H1 (cell line): ENCODE data around the gene NHS. TPM values are rescaled to one million over a fixed set of nuclear protein-coding genes. Genes with fewer than 3 reads are reported as not detected.

Experiments used
- CTCF ChIA-PET: fragments of 300-600 bp; sonication (Branson Sonifier 250); formaldehyde crosslinking; loops from one replicate; lab custom pipeline; 2021; ENCODE audit not compliant: partially characterized antibody; lab: Charles Lee
- POLR2A ChIA-PET: fragments of 300-600 bp; sonication (Branson Sonifier 250); formaldehyde crosslinking; loops from one replicate; lab custom pipeline; 2021; ENCODE audit warnings: inconsistent platforms; ENCODE audit not compliant: partially characterized antibody; lab: Charles Lee
- DNase-seq, 2 experiments: peaks; one replicate each; pipeline versions ENCODE4 v3.0.0 to v3.0.0-alpha.2; 2010 to 2022; ENCODE audit warnings: low spot score in 2 of 2, low read depth in 1 of 2, mixed read lengths in 1 of 2
- FAIRE-seq: peaks from 2 replicates; lab custom pipeline; 2011; peaks lifted over from hg19 to GRCh38; lab: Jason Lieb, UNC
- H2AFZ ChIP-seq: 2 replicates; pipeline ENCODE4 v1.8.1; 2012; ENCODE audit warnings: low read length, inconsistent platforms
- H2AK5ac ChIP-seq: 2 replicates; pipeline ENCODE4 v1.6.1; 2013; ENCODE audit warnings: low read depth, low read length
- H2BK120ac ChIP-seq: replicated peaks from 2 replicates; pipeline ENCODE3; 2013; ENCODE audit warnings: low read depth, low read length, inconsistent platforms
- H2BK12ac ChIP-seq: 2 replicates; pipeline ENCODE4 v1.6.1; 2013; ENCODE audit warnings: low read depth, low read length
- H2BK15ac ChIP-seq: 2 replicates; pipeline ENCODE4 v1.6.1; 2013; ENCODE audit warnings: low read length
- H2BK20ac ChIP-seq: 2 replicates; pipeline ENCODE4 v1.6.1; 2013; ENCODE audit warnings: low read length
- H2BK5ac ChIP-seq: 2 replicates; pipeline ENCODE4 v1.6.1; 2013; ENCODE audit warnings: low read depth, low read length
- H3K14ac ChIP-seq: 2 replicates; pipeline ENCODE4 v1.6.1; 2013; ENCODE audit warnings: inconsistent platforms; ENCODE audit not compliant: insufficient read length
- H3K18ac ChIP-seq: 2 replicates; pipeline ENCODE4 v1.6.1; 2013; ENCODE audit warnings: low read length; ENCODE audit errors: extremely low read depth
- H3K23ac ChIP-seq: 2 replicates; pipeline ENCODE4 v1.6.1; 2013; ENCODE audit warnings: inconsistent platforms; ENCODE audit not compliant: insufficient read length
- H3K23me2 ChIP-seq: 2 replicates; pipeline ENCODE4 v1.6.1; 2013; ENCODE audit warnings: low read depth, low read length
- H3K27ac ChIP-seq: 2 replicates; pipeline ENCODE4 v1.6.1; 2011; ENCODE audit warnings: low read depth, low read length, inconsistent platforms
- H3K27me3 ChIP-seq, 4 experiments: replicated peaks in 1 of 4; 1 replicate in 1 of 4; 2 replicates in 3 of 4; pipeline versions ENCODE4 v1.6.1 to v1.8.1; 2011 to 2013; ENCODE audit warnings: low read length in 3 of 4, mild to moderate bottlenecking in 3 of 4, inconsistent platforms in 2 of 4, mixed read lengths in 2 of 4, moderate library complexity in 1 of 4; ENCODE audit not compliant: control insufficient read depth in 3 of 4, insufficient read depth in 3 of 4; ENCODE audit errors: extremely low read depth in 1 of 4
- H3K36me3 ChIP-seq, 4 experiments: 2 replicates each; pipeline versions ENCODE4 v1.6.1 to v1.8.1; 2011 to 2013; ENCODE audit warnings: mild to moderate bottlenecking in 4 of 4, low read length in 3 of 4, moderate library complexity in 2 of 4, control low read depth in 1 of 4, inconsistent platforms in 1 of 4; ENCODE audit not compliant: insufficient read depth in 4 of 4, control insufficient read depth in 2 of 4
- H3K4ac ChIP-seq: replicated peaks from 2 replicates; pipeline ENCODE3; 2013; ENCODE audit warnings: low read length, low read depth, mixed read lengths, inconsistent platforms; ENCODE audit not compliant: insufficient read length
- H3K4me1 ChIP-seq, 4 experiments: replicated peaks in 1 of 4; 1 replicate in 1 of 4; 2 replicates in 3 of 4; pipeline versions ENCODE4 v1.6.1 to v1.8.1; 2011 to 2013; ENCODE audit warnings: low read length in 3 of 4, inconsistent platforms in 2 of 4, mixed read lengths in 1 of 4; ENCODE audit not compliant: insufficient read depth in 4 of 4, control insufficient read depth in 3 of 4
- H3K4me2 ChIP-seq, 2 experiments: 2 replicates each; pipeline versions ENCODE4 v1.6.1 to v1.8.1; 2011 to 2013; ENCODE audit warnings: low read depth in 2 of 2, low read length in 2 of 2, control low read depth in 1 of 2, inconsistent platforms in 1 of 2, mild to moderate bottlenecking in 1 of 2; ENCODE audit not compliant: insufficient read depth in 1 of 2
- H3K4me3 ChIP-seq, 4 experiments: fragments of 200-600, 300-600 bp in 1 of 4; sonication (generic), shearing (Covaris generic), sonication (Bioruptor Twin) in 1 of 4; 2 replicates each; pipeline versions ENCODE4 v1.5.1 to v1.8.1; 2011 to 2016; ENCODE audit warnings: low read length in 4 of 4, low read depth in 3 of 4, control low read depth in 2 of 4, inconsistent platforms in 2 of 4, mild to moderate bottlenecking in 2 of 4, mixed read lengths in 1 of 4, moderate library complexity in 1 of 4; ENCODE audit not compliant: insufficient read depth in 2 of 4; ENCODE audit errors: extremely low read depth in 1 of 4
- H3K56ac ChIP-seq: replicated peaks from 2 replicates; pipeline ENCODE3; 2013; ENCODE audit warnings: low read depth, mild to moderate bottlenecking, mixed read lengths, low read length, inconsistent platforms; ENCODE audit not compliant: insufficient read length
- H3K79me1 ChIP-seq: 2 replicates; pipeline ENCODE4 v1.6.1; 2013; ENCODE audit warnings: low read depth, low read length, control low read depth
- H3K79me2 ChIP-seq, 2 experiments: 2 replicates each; pipeline versions ENCODE4 v1.6.1 to v1.8.1; 2012 to 2013; ENCODE audit warnings: low read length in 2 of 2, mild to moderate bottlenecking in 2 of 2, inconsistent platforms in 1 of 2; ENCODE audit not compliant: insufficient read depth in 2 of 2, control insufficient read depth in 1 of 2
- H3K9ac ChIP-seq, 4 experiments: replicated peaks in 1 of 4; 1 replicate in 1 of 4; 2 replicates in 3 of 4; pipeline versions ENCODE4 v1.6.1 to v1.8.1; 2011 to 2013; ENCODE audit warnings: low read depth in 3 of 4, low read length in 3 of 4, control low read depth in 2 of 4, mild to moderate bottlenecking in 2 of 4, moderate library complexity in 2 of 4, inconsistent platforms in 1 of 4; ENCODE audit errors: extremely low read depth in 1 of 4
- H3K9me3 ChIP-seq, 2 experiments: 2 replicates each; pipeline versions ENCODE4 v1.6.1 to v1.8.1; 2012 to 2013; ENCODE audit warnings: mild to moderate bottlenecking in 2 of 2, moderate library complexity in 2 of 2, control low read depth in 1 of 2, inconsistent platforms in 1 of 2, low read depth in 1 of 2, low read length in 1 of 2, mixed read lengths in 1 of 2; ENCODE audit not compliant: insufficient read depth in 2 of 2
- H4K20me1 ChIP-seq, 2 experiments: replicated peaks in 1 of 2; 2 replicates each; pipeline versions ENCODE3 to v1.8.1; 2011 to 2013; ENCODE audit warnings: inconsistent platforms in 2 of 2, low read length in 2 of 2, mild to moderate bottlenecking in 1 of 2; ENCODE audit not compliant: insufficient read depth in 2 of 2, control insufficient read depth in 1 of 2
- H4K5ac ChIP-seq: 2 replicates; pipeline ENCODE4 v1.6.1; 2013; ENCODE audit warnings: low read length, low read depth, mixed read lengths, inconsistent platforms; ENCODE audit not compliant: insufficient read length
- H4K8ac ChIP-seq: 2 replicates; pipeline ENCODE4 v1.8.0; 2013; ENCODE audit warnings: mild to moderate bottlenecking, moderate library complexity, low read length, inconsistent platforms; ENCODE audit not compliant: insufficient read depth; ENCODE audit errors: extremely low read depth
- H4K91ac ChIP-seq: replicated peaks from 2 replicates; pipeline ENCODE3; 2013; ENCODE audit warnings: low read length, mixed read lengths, inconsistent platforms; ENCODE audit not compliant: insufficient read length
- ASH2L ChIP-seq: fragments of 200-600, 300-600 bp; sonication (generic); IDR thresholded peaks from one replicate; pipeline ENCODE4 v1.7.1; 2017; ENCODE audit warnings: low read length
- CBX5 ChIP-seq: fragments of 300-800, 300-1000 bp; sonication (generic); IDR thresholded peaks from 2 replicates; pipeline ENCODE4 v1.7.1; 2016; ENCODE audit warnings: antibody characterized with exemption, low read length, low read depth
- JUND ChIP-seq: IDR thresholded peaks from 2 replicates; pipeline ENCODE4 v1.6.1; 2011; ENCODE audit warnings: mild to moderate bottlenecking, improper control_type of control experiment, low read length
- NRF1 ChIP-seq: IDR thresholded peaks from 2 replicates; pipeline ENCODE4 v1.6.1; 2011; ENCODE audit warnings: mild to moderate bottlenecking, low read depth, low read length, improper control_type of control experiment
- RAD21 ChIP-seq, 2 experiments: IDR thresholded peaks in 1 of 2; conservative IDR thresholded peaks in 1 of 2; 2 replicates each; pipeline ENCODE4 v1.6.1; 2011; ENCODE audit warnings: low read depth in 2 of 2, low read length in 2 of 2, improper control_type of control experiment in 1 of 2, inconsistent platforms in 1 of 2, mild to moderate bottlenecking in 1 of 2, moderate library complexity in 1 of 2
- SIRT6 ChIP-seq: IDR thresholded peaks from one replicate; pipeline ENCODE4 v1.7.1; 2012; ENCODE audit warnings: low read length, inconsistent platforms
- WGBS, 2 experiments: shearing (Covaris generic) in 1 of 2; methylation state at CpG; one replicate each; pipeline versions ENCODE4 v1.1.6 to v1.1.7; 2013 to 2015; ENCODE audit warnings: low lambda C conversion rate in 2 of 2, mixed read lengths in 2 of 2, inconsistent platforms in 1 of 2, low coverage in 1 of 2, missing lambda C conversion rate in 1 of 2; ENCODE audit not compliant: insufficient replicate concordance in 2 of 2, insufficient coverage in 1 of 2, insufficient read length in 1 of 2; ENCODE audit errors: extremely low coverage in 1 of 2, missing lambda C conversion rate in 1 of 2; 5-methylcytosine and 5-hydroxymethylcytosine counted together
- polyA plus RNA-seq, 7 experiments: library from polyadenylated mRNA; depleted of rRNA in 3 of 7; stranded (reverse) in 5 of 7; unstranded in 2 of 7; fragments of >200 nt in 5 of 7; fragments of 200-250 nt in 2 of 7; gene quantifications; 1 replicate in 5 of 7; 2 replicates in 1 of 7; 4 replicates in 1 of 7; pipeline versions ENCODE4 v1.2.1 to v1.2.3, GENCODE V29; 2011 to 2013; ENCODE audit warnings: missing spikeins in 2 of 7, mixed read lengths in 2 of 7
- total RNA-seq: library from RNA; stranded (reverse); fragmentation: NEBNext Ultra II Directional; extraction: Animal tissue kit (Norgen Biotek cat#: 25700); gene quantifications from 2 replicates; pipeline ENCODE4 v1.2.1, GENCODE V29; 2021

NHS gene
- total and polyA plus RNA-seq, 2 of the 8 experiments (the other 6 are each of a cell fraction or from before 2014, with no cell fraction given): 2.2 to 6.7 TPM

GRCh38 chrX:17563076-17563475 is 188.1 kb downstream of the NHS start:
- no peak overlapping the region for H3K23ac ChIP-seq
- no peak overlapping the region for H3K18ac ChIP-seq
- H4K91ac ChIP-seq: no peak overlapping the region
- no peak overlapping the region for H4K8ac ChIP-seq
- H3K4me3 ChIP-seq: no peak overlapping the region
- WGBS, 2 experiments: 91% methylated on average over 2 of the region's 2 CpGs; no CpG with 5 or more reads in 1 of the 2 experiments
- ChIA-PET CTCF (interaction anchor here (0.9 kb wide), 2 partner anchors 17 to 33 kb away, joined by 3 read pairs; no protein-coding TSS in a partner anchor), POLR2A (no interaction called here)
- H2BK15ac ChIP-seq: no peak overlapping the region
- H3K9me3 ChIP-seq: no peaks in the 10 kb centered on the region
- H3K14ac ChIP-seq: no peak overlapping the region
- TF ChIP-seq RAD21 (IDR thresholded peaks at IDR 0.05 in 1 of 2, conservative IDR thresholded peaks at IDR 0.05 in 1 of 2; ENCODE audit: low read depth in 2 of 2, low read length in 2 of 2) (no peak), ASH2L (no peak), SIRT6 (no peak), NRF1 (no peak), JUND (no peak), CBX5 (no peak)
- no peak overlapping the region for H3K4me2 ChIP-seq
- H3K79me1 ChIP-seq: no peaks in the 10 kb centered on the region
- H3K79me2 ChIP-seq: no peaks in the 10 kb centered on the region
- no peak overlapping the region for H2AK5ac ChIP-seq
- no peaks in the 10 kb centered on the region for H3K27me3 ChIP-seq
- H4K20me1 ChIP-seq: no peaks in the 10 kb centered on the region
- no peak overlapping the region for H3K9ac ChIP-seq
- H4K5ac ChIP-seq: no peak overlapping the region
- no peak overlapping the region for H2AFZ ChIP-seq
- H2BK5ac ChIP-seq: no peak overlapping the region
- H3K27ac ChIP-seq: no peak overlapping the region
- H3K56ac ChIP-seq: no peak overlapping the region
- no peak for FAIRE-seq
- no peak overlapping the region for H2BK12ac ChIP-seq
- H3K4ac ChIP-seq: no peak overlapping the region
- peaks cover 0 to 2% (median 0%) of the 10 kb centered on the region in 4 experiments; a peak in 2 of 7 replicates for H3K4me1 ChIP-seq
- no peak overlapping the region for H2BK120ac ChIP-seq
- H3K23me2 ChIP-seq: no peaks in the 10 kb centered on the region
- H3K36me3 ChIP-seq: no peaks in the 10 kb centered on the region
- no peak overlapping the region for H2BK20ac ChIP-seq
- DNase-seq: no peak
